ENCODE measurements around the gene TEC. TPM values are rescaled to one million over a fixed set of nuclear protein-coding genes. Genes with fewer than 3 reads are reported as not detected.

Gene TEC
- total and polyA plus RNA-seq, 10 donors: 1.9 to 15.3 (median 7.2) TPM

DNA sequence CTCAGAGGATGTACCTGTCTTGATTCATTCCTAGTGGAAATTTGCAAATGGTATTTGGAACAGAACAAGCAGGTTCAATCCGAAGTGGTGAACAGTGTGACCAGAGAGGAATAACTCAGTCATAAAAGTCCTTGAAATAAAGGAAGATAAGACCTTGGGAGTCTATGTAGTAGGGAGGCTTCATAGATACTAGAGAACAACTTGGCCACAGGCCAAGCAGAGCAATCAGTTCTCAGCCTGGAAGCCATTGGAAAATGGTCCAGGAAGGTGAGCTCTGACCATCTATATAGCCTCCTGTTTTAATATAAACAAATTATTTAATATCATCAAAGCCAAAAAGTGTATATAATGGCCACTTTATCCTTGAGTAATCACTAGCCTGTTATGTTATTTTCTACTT lies 146.9 kb downstream of the TEC start:
- Histone ChIP-seq H3K9me3 (no peaks in the 10 kb centered on the region), H3K4me3 (no peak overlapping the region), H3K4me1 (peaks cover 4 to 33% (median 10%) of the 10 kb centered on the region in 6 donors), H3K27me3 (replicated peaks in 1 of 7) (no peaks in the 10 kb centered on the region), H3K36me3 (no peaks in the 10 kb centered on the region), H3K27ac (no peak overlapping the region)
- intact Hi-C loops (cut with DNase I; ENCODE audit: low total_unique reads): no loop called here
- TF ChIP-seq, protein P1, sequence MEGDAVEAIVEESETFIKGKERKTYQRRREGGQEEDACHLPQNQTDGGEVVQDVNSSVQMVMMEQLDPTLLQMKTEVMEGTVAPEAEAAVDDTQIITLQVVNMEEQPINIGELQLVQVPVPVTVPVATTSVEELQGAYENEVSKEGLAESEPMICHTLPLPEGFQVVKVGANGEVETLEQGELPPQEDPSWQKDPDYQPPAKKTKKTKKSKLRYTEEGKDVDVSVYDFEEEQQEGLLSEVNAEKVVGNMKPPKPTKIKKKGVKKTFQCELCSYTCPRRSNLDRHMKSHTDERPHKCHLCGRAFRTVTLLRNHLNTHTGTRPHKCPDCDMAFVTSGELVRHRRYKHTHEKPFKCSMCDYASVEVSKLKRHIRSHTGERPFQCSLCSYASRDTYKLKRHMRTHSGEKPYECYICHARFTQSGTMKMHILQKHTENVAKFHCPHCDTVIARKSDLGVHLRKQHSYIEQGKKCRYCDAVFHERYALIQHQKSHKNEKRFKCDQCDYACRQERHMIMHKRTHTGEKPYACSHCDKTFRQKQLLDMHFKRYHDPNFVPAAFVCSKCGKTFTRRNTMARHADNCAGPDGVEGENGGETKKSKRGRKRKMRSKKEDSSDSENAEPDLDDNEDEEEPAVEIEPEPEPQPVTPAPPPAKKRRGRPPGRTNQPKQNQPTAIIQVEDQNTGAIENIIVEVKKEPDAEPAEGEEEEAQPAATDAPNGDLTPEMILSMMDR (IDR thresholded peaks at IDR 0.05 in 8 of 11, conservative IDR thresholded peaks at IDR 0.05 in 3 of 11): no peak
- TF ChIP-seq POLR2A (IDR thresholded peaks at IDR 0.05): no peak
- no peak for TF ChIP-seq POLR2AphosphoS5 (IDR thresholded peaks at IDR 0.05)
- DNase-seq: no peak
- WGBS, 5 donors: 72 to 86% (median 78%) methylated on average over 1 of the region's 1 CpG

DNA sequence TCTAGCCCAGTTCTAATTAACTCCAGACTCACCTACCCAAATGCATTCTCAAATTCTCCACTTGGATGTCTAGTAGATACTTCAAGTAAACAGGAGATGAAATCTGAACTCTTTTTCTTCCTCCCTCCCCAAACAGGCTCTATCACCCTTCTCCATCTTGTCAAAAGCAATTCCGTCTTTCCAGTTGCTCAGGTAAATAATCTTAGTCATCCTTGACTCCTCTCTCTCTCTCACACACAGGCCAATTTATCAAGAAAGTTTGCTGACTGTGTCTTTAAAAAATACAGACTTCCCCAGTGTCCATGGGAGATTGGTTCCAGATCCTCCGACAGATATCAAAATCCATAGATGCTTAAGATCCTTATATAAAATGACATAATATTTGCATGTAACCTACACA lies 148.5 kb downstream of the TEC start:
- peaks cover 0 to 18% (median 0%) of the 10 kb centered on the region in 6 donors for H3K4me1 ChIP-seq
- 90 to 96% (median 94%) methylated on average over 2 of the region's 2 CpGs for WGBS, 5 donors
- no peaks in the 10 kb centered on the region for H3K36me3 ChIP-seq
- DNase-seq: no peak
- H3K4me3 ChIP-seq: no peak overlapping the region
- H3K9me3 ChIP-seq: no peaks in the 10 kb centered on the region
- H3K27me3 ChIP-seq (replicated peaks in 1 of 7): no peaks in the 10 kb centered on the region
- intact Hi-C loops (cut with DNase I; ENCODE audit: low total_unique reads): no loop called here
- no peak overlapping the region for H3K27ac ChIP-seq
- TF ChIP-seq POLR2A (IDR thresholded peaks at IDR 0.05) (no peak), POLR2AphosphoS5 (IDR thresholded peaks at IDR 0.05) (no peak)
- TF ChIP-seq, protein P1 (IDR thresholded peaks at IDR 0.05 in 8 of 11, conservative IDR thresholded peaks at IDR 0.05 in 3 of 11): no peak

DNA sequence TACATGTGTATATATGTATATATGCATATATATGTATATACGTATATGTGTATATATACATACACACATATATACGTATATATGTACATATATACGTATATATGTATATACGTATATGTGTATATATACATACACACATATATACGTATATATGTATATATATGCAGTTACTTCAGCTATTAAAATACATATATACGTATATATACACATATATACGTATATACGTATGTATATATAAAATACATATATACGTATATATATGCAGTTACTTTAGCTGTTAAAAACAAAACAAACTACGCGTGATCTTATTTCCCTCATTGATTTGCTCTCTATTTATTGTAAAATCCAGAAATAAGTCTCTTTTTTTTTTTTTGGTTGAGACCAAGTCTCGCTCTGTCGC lies 149.5 kb downstream of the TEC start:
- Histone ChIP-seq H3K9me3 (no peaks in the 10 kb centered on the region), H3K27ac (no peak overlapping the region), H3K4me3 (no peak overlapping the region), H3K27me3 (replicated peaks in 1 of 7) (no peaks in the 10 kb centered on the region), H3K4me1 (peaks cover 0 to 10% (median 0%) of the 10 kb centered on the region in 6 donors), H3K36me3 (no peaks in the 10 kb centered on the region)
- intact Hi-C loops (cut with DNase I; ENCODE audit: low total_unique reads): no loop called here
- 85 to 95% (median 91%) methylated on average over 13 of the region's 13 CpGs for WGBS, 5 donors
- TF ChIP-seq POLR2AphosphoS5 (IDR thresholded peaks at IDR 0.05) (no peak), POLR2A (IDR thresholded peaks at IDR 0.05) (no peak)
- TF ChIP-seq, protein P1 (IDR thresholded peaks at IDR 0.05 in 8 of 11, conservative IDR thresholded peaks at IDR 0.05 in 3 of 11): no peak
- DNase-seq: no peak

DNA sequence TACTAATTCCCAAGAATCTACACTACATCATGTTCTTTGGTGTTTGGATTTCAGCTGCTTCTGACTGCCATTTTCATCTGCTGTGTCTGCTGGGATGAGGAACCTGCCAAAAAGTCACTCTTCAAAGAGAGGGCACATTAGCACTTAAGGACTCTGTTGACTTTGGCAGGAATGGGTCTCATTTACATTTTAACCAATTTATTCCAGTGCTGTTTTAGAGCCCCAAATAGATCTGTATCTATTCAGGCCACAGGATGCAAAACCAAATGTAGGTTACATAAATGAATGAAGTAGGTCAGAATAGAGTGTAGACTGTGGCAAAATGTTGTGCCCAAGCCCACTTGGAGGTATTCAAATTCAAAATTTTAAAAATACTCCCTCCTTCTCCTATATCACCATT lies 150.0 kb downstream of the TEC start:
- H3K36me3 ChIP-seq: no peaks in the 10 kb centered on the region
- no peaks in the 10 kb centered on the region for H3K9me3 ChIP-seq
- peaks cover 0 to 10% (median 0%) of the 10 kb centered on the region in 6 donors for H3K4me1 ChIP-seq
- H3K4me3 ChIP-seq: no peak overlapping the region
- DNase-seq: no peak
- intact Hi-C loops (cut with DNase I; ENCODE audit: low total_unique reads): no loop called here
- TF ChIP-seq POLR2AphosphoS5 (IDR thresholded peaks at IDR 0.05): no peak
- TF ChIP-seq POLR2A (IDR thresholded peaks at IDR 0.05): no peak
- TF ChIP-seq, protein P1 (IDR thresholded peaks at IDR 0.05 in 8 of 11, conservative IDR thresholded peaks at IDR 0.05 in 3 of 11): no peak
- no peaks in the 10 kb centered on the region for H3K27me3 ChIP-seq (replicated peaks in 1 of 7)
- no peak overlapping the region for H3K27ac ChIP-seq

Measured in spleen (tissue), 11 donors.